DMS153 (cell line): ENCODE data around the gene SLC6A18.
"Not testable (repeated sequence)": the region's sequence is repeated elsewhere in the genome, so short reads cannot be mapped to it uniquely, and the experiment has no call there.

ENCODE experiments used
- DNase-seq: peaks from one replicate; lab custom pipeline; 2025; lab: John Stamatoyannopoulos, UW

Gene SLC6A18

GRCh38 chr5:1216918-1217295 is 8.3 kb upstream of the SLC6A18 start:
- no peak for DNase-seq

DNA sequence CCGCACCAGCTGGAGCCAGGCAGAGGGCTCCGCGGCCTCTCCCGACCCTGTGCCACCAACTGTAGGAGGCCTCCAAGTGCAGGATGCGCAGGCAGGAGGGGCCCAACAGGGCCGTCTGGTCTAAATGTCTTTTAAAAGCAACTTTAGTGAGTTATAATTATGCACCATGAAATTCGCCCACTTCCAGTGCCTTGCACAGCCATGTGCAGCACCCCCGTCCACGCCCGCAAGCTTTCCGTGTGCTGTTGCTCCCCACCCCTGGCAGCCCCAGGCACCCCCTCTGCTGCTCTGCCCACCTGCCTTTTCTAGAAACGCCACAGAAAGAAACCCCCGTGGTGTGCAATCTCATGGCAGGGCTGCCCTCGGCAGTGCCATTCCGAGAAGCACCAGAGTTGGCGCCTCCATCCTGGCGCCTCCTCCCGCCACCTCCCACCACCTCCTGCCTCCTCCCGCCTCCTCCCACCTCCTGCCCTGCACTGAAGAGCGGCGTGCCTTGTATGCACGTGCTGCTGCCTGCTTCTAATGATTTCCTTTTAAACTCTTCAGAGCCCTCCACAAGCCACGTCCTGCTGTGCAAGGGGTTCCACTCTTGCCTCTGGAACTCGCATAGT is 7.5 kb upstream of the SLC6A18 start:
- no peak for DNase-seq

GRCh38 chr5:1218351-1219080 is 6.7 kb upstream of the SLC6A18 start:
- no peak for DNase-seq

GRCh38 chr5:1219098-1219767 is 5.9 kb upstream of the SLC6A18 start:
- no peak for DNase-seq

GRCh38 chr5:1219768-1220100 is 5.4 kb upstream of the SLC6A18 start:
- no peak for DNase-seq

GRCh38 chr5:1220351-1220750 is 4.8 kb upstream of the SLC6A18 start:
- DNase-seq = no peak

- DNase-seq = no peak
Observed at GRCh38 chr5:1220831-1221230, 4.3 kb upstream of the SLC6A18 start.

DNA sequence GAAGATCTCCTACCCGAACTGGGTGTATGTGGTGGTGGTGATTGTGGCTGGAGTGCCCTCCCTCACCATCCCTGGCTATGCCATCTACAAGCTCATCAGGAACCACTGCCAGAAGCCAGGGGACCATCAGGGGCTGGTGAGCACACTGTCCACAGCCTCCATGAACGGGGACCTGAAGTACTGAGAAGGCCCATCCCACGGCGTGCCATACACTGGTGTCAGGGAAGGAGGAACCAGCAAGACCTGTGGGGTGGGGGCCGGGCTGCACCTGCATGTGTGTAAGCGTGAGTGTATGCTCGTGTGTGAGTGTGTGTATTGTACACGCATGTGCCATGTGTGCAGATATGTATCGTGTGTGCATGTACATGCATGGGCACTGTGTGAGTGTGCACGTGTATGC is 3.5 kb upstream of the SLC6A18 start:
- no peak for DNase-seq

DNA sequence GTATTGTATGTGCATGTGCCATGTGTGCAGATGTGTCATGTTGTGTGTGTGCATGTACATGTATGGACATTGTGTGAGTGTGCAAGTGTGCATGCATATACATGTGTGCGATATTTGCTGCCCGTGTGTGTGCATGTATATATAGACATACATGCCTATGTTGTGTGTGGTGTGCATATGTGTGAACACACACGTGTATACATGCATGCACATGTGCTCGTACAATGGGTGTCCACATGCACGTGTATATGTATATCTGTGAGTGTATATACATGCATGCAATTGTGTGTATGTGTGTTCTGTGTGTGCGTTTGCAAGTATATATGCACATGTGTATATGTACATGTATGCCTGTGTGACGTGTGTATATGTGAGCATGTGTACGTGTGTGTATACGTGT is 3.0 kb upstream of the SLC6A18 start:
- no peak for DNase-seq

DNA sequence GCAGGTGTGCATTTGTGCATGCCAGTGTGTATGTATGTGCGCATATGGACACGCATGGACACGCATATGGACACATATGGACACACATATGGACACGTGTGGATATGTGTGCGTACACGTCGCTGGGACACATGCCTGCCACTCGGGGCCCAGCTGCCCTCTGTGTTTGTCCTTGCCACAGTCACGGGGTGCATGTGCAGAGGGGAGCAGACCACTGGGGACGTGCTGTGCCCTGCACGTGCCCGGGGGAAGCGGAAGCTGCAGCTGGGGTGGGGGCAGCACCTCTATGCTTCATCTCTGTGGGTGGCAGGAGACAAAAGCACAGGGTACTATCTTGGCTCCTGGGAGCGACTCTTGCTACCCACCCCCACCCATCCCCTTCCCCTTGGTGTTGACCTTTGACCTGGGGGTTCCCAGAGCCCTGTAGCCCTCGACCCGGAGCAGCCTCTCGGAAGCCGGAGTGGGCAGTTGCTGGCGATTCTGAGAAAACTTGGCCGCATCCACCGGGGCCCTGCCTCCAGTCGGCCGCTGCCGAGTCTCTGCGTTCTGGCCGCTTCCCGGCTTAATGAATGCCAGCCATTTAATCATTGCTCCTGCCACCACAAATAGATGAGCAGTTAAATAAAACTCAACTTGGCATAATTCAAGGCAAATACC is 2.4 kb upstream of the SLC6A18 start:
- DNase-seq = no peak

DNA sequence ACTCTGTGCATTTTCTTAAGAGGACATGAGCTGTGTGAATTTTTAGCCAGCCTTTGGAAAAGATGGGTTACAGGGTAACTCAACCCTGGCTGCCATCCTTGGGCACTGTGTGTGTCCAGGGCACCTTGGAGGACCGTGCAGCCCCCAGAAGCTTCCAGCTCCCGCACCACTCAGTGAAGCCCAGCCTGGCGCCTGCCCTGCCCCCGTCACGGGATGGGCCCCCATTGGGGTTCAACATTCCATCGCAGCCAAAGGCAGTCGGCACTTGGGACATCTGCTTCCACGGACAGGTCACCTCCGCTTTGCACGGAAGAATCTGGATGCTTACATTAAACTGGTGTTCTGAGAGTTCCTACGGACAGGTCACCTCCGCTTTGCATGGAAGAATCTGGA is 1.9 kb upstream of the SLC6A18 start:
- no peak for DNase-seq

- no peak for DNase-seq
Observed at GRCh38 chr5:1224631-1225030, 550 bp upstream of the SLC6A18 start.

- no peak for DNase-seq
Observed at GRCh38 chr5:1226231-1226630, 1.1 kb downstream of the SLC6A18 start.

DNA sequence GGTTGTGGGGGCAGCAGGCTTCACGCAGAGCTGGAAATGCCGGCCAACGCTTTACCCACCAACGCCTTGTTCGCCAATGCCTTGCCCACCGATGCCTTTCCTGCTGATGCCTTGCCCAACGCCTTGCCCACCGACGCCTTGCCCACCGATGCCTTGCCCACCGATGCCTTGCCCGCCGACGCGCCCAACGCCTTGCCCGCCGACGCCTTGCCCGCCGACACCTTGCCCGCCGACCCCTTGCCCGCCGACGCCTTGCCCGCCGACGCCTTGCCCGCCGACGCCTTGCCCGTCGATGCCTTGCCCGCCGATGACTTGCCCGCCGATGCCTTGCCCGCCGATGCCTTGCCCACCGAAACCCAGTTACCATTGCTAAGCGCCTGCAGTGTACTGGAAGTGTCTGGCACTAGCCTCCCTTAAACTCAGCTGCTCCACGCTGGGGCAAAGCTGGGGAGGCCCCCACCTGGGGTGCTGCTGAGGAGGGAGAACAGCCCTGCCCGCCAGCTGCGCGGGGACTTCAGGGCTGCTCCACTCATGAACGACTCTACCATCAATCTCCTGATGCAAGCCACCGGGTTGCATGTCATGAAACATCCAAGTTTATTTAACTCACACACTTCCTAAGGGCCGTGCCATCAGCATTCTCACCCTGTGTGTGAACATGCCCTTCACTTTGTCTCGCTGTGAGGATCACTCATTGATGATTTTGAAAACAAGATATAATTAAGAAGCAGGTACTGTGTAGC is 1.8 kb downstream of the SLC6A18 start:
- no peak for DNase-seq

DNA sequence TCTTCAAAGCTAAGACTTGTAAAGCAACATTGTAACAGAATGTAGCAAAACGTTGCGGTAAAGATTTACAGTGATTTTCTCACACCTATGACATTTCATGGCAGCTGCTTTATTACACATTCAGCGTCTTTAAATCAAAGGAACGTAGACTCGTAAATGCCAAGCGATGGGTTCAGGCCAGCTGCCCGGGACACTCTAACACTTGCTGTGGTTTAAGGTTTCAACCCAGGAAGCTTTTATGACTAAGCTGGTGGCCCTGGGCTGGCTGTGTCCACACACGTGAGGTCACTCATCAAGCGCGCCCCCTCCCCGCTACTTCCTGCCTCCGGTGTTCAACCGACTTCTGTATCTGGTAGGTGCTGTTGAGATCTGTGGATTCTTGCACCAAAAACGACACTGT is 2.5 kb downstream of the SLC6A18 start:
- DNase-seq = peak; percentile 95

GRCh38 chr5:1228120-1228519 is 2.9 kb downstream of the SLC6A18 start:
- peak; percentile 32 for DNase-seq

- DNase-seq = not testable (repeated sequence)
Observed at GRCh38 chr5:1229023-1229422, 3.8 kb downstream of the SLC6A18 start.

DNA sequence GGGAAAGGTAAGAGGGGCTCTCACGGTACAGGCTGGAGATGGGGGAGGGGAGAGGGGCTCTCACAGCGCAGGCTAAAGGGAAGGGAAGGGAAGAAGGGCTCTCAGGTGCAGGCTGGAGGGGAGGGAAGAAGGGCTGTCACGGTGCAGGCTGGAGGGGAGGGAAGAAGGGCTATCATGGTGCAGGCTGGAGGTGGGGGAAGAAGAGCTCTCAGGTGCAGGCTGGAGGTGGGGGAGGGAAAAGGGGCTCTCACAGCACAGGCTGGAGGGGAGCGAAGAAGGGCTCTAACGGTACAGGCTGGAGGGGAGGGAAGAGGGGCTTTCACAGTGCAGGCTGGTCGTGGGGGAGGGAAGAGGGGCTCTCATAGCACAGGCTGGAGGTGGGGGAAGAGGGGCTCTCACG is 4.6 kb downstream of the SLC6A18 start:
- no peak for DNase-seq

GRCh38 chr5:1230551-1230950 is 5.4 kb downstream of the SLC6A18 start:
- DNase-seq = no peak

GRCh38 chr5:1231354-1231905 is 6.2 kb downstream of the SLC6A18 start:
- DNase-seq = no peak

- no peak for DNase-seq
Observed at GRCh38 chr5:1232780-1233179, 7.6 kb downstream of the SLC6A18 start.

GRCh38 chr5:1235379-1235778 is 10.2 kb downstream of the SLC6A18 start:
- DNase-seq = no peak
